Trophoblast cell (in vitro differentiated cells and primary cell): ENCODE measurements around the gene CSRP1.

ENCODE experiments used
- DNase-seq, 2 donors: peaks; one replicate each; pipeline ENCODE4 v3.0.0-alpha.2; 2016
- H2AFZ ChIP-seq: 2 replicates; pipeline ENCODE4 v1.6.1; 2013; ENCODE audit warnings: low read length, moderate library complexity, mild to moderate bottlenecking; ENCODE audit not compliant: insufficient read depth, poor library complexity
- H2AK5ac ChIP-seq: 2 replicates; pipeline ENCODE4 v1.6.1; 2013; ENCODE audit warnings: mild to moderate bottlenecking, low read length
- H2BK120ac ChIP-seq: 2 replicates; pipeline ENCODE4 v1.6.1; 2013; ENCODE audit warnings: low read length, mild to moderate bottlenecking, moderate library complexity; ENCODE audit not compliant: insufficient read depth, poor library complexity
- H2BK12ac ChIP-seq: 2 replicates; pipeline ENCODE4 v1.6.1; 2013; ENCODE audit warnings: mild to moderate bottlenecking, low read length, moderate library complexity
- H2BK5ac ChIP-seq: 2 replicates; pipeline ENCODE4 v1.6.1; 2013; ENCODE audit warnings: low read length, low read depth, moderate library complexity, mild to moderate bottlenecking; ENCODE audit not compliant: poor library complexity
- H3K14ac ChIP-seq: 2 replicates; pipeline ENCODE4 v1.6.1; 2013; ENCODE audit warnings: mild to moderate bottlenecking, low read length
- H3K18ac ChIP-seq: 2 replicates; pipeline ENCODE4 v1.6.1; 2013; ENCODE audit warnings: mild to moderate bottlenecking, low read length
- H3K23ac ChIP-seq: 2 replicates; pipeline ENCODE4 v1.6.1; 2013; ENCODE audit warnings: low read length
- H3K27ac ChIP-seq: 2 replicates; pipeline ENCODE4 v1.5.1; 2013; ENCODE audit warnings: low read depth, mild to moderate bottlenecking, inconsistent platforms, low read length, moderate library complexity
- H3K27me3 ChIP-seq: 2 replicates; pipeline ENCODE4 v1.6.1; 2013; ENCODE audit warnings: inconsistent platforms, mild to moderate bottlenecking, low read length, moderate library complexity; ENCODE audit not compliant: insufficient read depth
- H3K36me3 ChIP-seq, 2 experiments: 1 replicate in 1 of 2; 2 replicates in 1 of 2; pipeline ENCODE4 v1.6.1; 2013; ENCODE audit warnings: low read length in 2 of 2, mild to moderate bottlenecking in 2 of 2, moderate library complexity in 1 of 2; ENCODE audit not compliant: insufficient read depth in 2 of 2, control insufficient read depth in 1 of 2
- H3K4ac ChIP-seq: 2 replicates; pipeline ENCODE4 v1.6.1; 2013; ENCODE audit warnings: low read depth, mild to moderate bottlenecking, low read length, moderate library complexity
- H3K4me1 ChIP-seq, 2 experiments: 1 replicate in 1 of 2; 2 replicates in 1 of 2; pipeline ENCODE4 v1.6.1; 2013; ENCODE audit warnings: low read length in 2 of 2, mild to moderate bottlenecking in 2 of 2, moderate library complexity in 1 of 2; ENCODE audit not compliant: insufficient read depth in 2 of 2, control insufficient read depth in 1 of 2
- H3K4me2 ChIP-seq: 2 replicates; pipeline ENCODE4 v1.6.1; 2013; ENCODE audit warnings: inconsistent platforms, mild to moderate bottlenecking, low read length, moderate library complexity
- H3K4me3 ChIP-seq: 2 replicates; pipeline ENCODE4 v1.5.1; 2013; ENCODE audit warnings: mild to moderate bottlenecking, low read depth, low read length, inconsistent platforms
- H3K79me1 ChIP-seq: one replicate; pipeline ENCODE4 v1.6.1; 2013; ENCODE audit warnings: low read length
- H3K79me2 ChIP-seq: 2 replicates; pipeline ENCODE4 v1.6.1; 2013; ENCODE audit warnings: low read length, mild to moderate bottlenecking; ENCODE audit not compliant: control insufficient read depth, insufficient read depth, poor library complexity
- H3K9ac ChIP-seq: 2 replicates; pipeline ENCODE4 v1.6.1; 2013; ENCODE audit warnings: mild to moderate bottlenecking, low read length
- H3K9me3 ChIP-seq: 2 replicates; pipeline ENCODE4 v1.6.1; 2013; ENCODE audit warnings: low read depth, mild to moderate bottlenecking, control low read depth, inconsistent platforms, low read length; ENCODE audit not compliant: insufficient read depth
- H4K12ac ChIP-seq: 2 replicates; pipeline ENCODE4 v1.6.1; 2013; ENCODE audit warnings: low read depth, mild to moderate bottlenecking, low read length, moderate library complexity
- H4K8ac ChIP-seq: 2 replicates; pipeline ENCODE4 v1.6.1; 2013; ENCODE audit warnings: low read depth, mild to moderate bottlenecking, low read length, moderate library complexity
- H4K91ac ChIP-seq: one replicate; pipeline ENCODE4 v1.6.1; 2013; ENCODE audit warnings: low read depth, mild to moderate bottlenecking, low read length, moderate library complexity
- WGBS: extraction: QIAGEN DNeasy Blood & Tissue Kit; methylation state at CpG from one replicate; pipeline ENCODE4 v1.1.7; 2013; ENCODE audit warnings: missing lambda C conversion rate; ENCODE audit not compliant: insufficient read length, insufficient coverage; ENCODE audit errors: extremely low coverage; 5-methylcytosine and 5-hydroxymethylcytosine counted together

The CSRP1 gene

GRCh38 chr1:201444792-201445191, 62.1 kb downstream of the CSRP1 start:
- H3K18ac ChIP-seq, result no peak overlapping the region
- H3K36me3 ChIP-seq, result no peaks in the 10 kb centered on the region
- WGBS, result no CpG with 5 or more reads among the region's 4 CpGs
- H3K4me1 ChIP-seq, result peaks cover 5 to 14% of the 10 kb centered on the region in 2 experiments
- H4K91ac ChIP-seq, result no peak overlapping the region
- H3K4me2 ChIP-seq, result no peak overlapping the region
- no peak overlapping the region for H4K8ac ChIP-seq
- H3K14ac ChIP-seq, result no peak overlapping the region
- peaks cover 2% of the 10 kb centered on the region for H3K79me1 ChIP-seq
- H3K9ac ChIP-seq, result no peak overlapping the region
- no peak overlapping the region for H3K23ac ChIP-seq
- H3K9me3 ChIP-seq, result no peaks in the 10 kb centered on the region
- no peak overlapping the region for H2AK5ac ChIP-seq
- peak in 1 of 2 donors; percentile 51 for DNase-seq
- H2BK5ac ChIP-seq, result no peak overlapping the region
- H2BK12ac ChIP-seq, result no peak overlapping the region
- H2BK120ac ChIP-seq, result no peak overlapping the region
- H3K4me3 ChIP-seq, result no peak overlapping the region
- no peak overlapping the region for H4K12ac ChIP-seq
- H3K79me2 ChIP-seq, result no peaks in the 10 kb centered on the region
- H3K27me3 ChIP-seq, result no peaks in the 10 kb centered on the region
- no peak overlapping the region for H3K27ac ChIP-seq
- no peak overlapping the region for H3K4ac ChIP-seq
- H2AFZ ChIP-seq, result no peak overlapping the region

- no peak overlapping the region for H2BK120ac ChIP-seq
- no peak overlapping the region for H3K14ac ChIP-seq
- no CpG with 5 or more reads among the region's 7 CpGs for WGBS
- no peak overlapping the region for H4K8ac ChIP-seq
- no peak overlapping the region for H3K4ac ChIP-seq
- no peak overlapping the region for H3K18ac ChIP-seq
- H3K9ac ChIP-seq, result no peak overlapping the region
- no peak overlapping the region for H2AFZ ChIP-seq
- H3K36me3 ChIP-seq, result no peaks in the 10 kb centered on the region
- H3K4me3 ChIP-seq, result no peak overlapping the region
- no peaks in the 10 kb centered on the region for H3K27me3 ChIP-seq
- no peak overlapping the region for H3K23ac ChIP-seq
- H2BK5ac ChIP-seq, result no peak overlapping the region
- no peak overlapping the region for H2AK5ac ChIP-seq
- no peaks in the 10 kb centered on the region for H3K79me2 ChIP-seq
- H3K9me3 ChIP-seq, result no peaks in the 10 kb centered on the region
- no peak overlapping the region for H3K27ac ChIP-seq
- H4K91ac ChIP-seq, result no peak overlapping the region
- no peak overlapping the region for H3K4me2 ChIP-seq
- no peak overlapping the region for H2BK12ac ChIP-seq
- no peak for DNase-seq
- no peak overlapping the region for H4K12ac ChIP-seq
- H3K4me1 ChIP-seq, result peaks cover 5 to 12% of the 10 kb centered on the region in 2 experiments
- H3K79me1 ChIP-seq, result no peaks in the 10 kb centered on the region
Measured at GRCh38 chr1:201443747-201444146, 63.2 kb downstream of the CSRP1 start.

GRCh38 chr1:201436969-201437368, 70.0 kb downstream of the CSRP1 start:
- WGBS, result no CpG with 5 or more reads among the region's 3 CpGs
- Histone ChIP-seq H3K4ac (no peak overlapping the region), H3K23ac (no peak overlapping the region), H2AFZ (no peak overlapping the region), H2BK5ac (no peak overlapping the region), H3K18ac (no peak overlapping the region), H3K36me3 (no peaks in the 10 kb centered on the region), H2BK12ac (no peak overlapping the region), H3K4me2 (no peak overlapping the region), H4K8ac (no peak overlapping the region), H3K9me3 (no peaks in the 10 kb centered on the region), H3K27ac (no peak overlapping the region), H2AK5ac (no peak overlapping the region), H3K27me3 (no peaks in the 10 kb centered on the region), H4K12ac (no peak overlapping the region), H3K79me1 (no peaks in the 10 kb centered on the region), H3K4me3 (no peak overlapping the region), H3K14ac (no peak overlapping the region), H3K4me1 (no peaks in the 10 kb centered on the region), H4K91ac (no peak overlapping the region), H3K9ac (no peak overlapping the region), H3K79me2 (no peaks in the 10 kb centered on the region), H2BK120ac (no peak overlapping the region)
- no peak for DNase-seq

GRCh38 chr1:201436393-201436792, 70.5 kb downstream of the CSRP1 start:
- no peak overlapping the region for H3K4me3 ChIP-seq
- peak; percentile 29 to 60 for DNase-seq
- H3K18ac ChIP-seq, result no peak overlapping the region
- H3K14ac ChIP-seq, result no peak overlapping the region
- H3K4me2 ChIP-seq, result no peak overlapping the region
- WGBS, result no CpG with 5 or more reads among the region's 6 CpGs
- H2BK12ac ChIP-seq, result no peak overlapping the region
- no peak overlapping the region for H3K9ac ChIP-seq
- no peak overlapping the region for H2AFZ ChIP-seq
- H3K79me1 ChIP-seq, result no peaks in the 10 kb centered on the region
- H3K23ac ChIP-seq, result no peak overlapping the region
- H3K27ac ChIP-seq, result no peak overlapping the region
- H3K27me3 ChIP-seq, result no peaks in the 10 kb centered on the region
- H3K36me3 ChIP-seq, result no peaks in the 10 kb centered on the region
- H3K4ac ChIP-seq, result no peak overlapping the region
- H4K12ac ChIP-seq, result no peak overlapping the region
- no peaks in the 10 kb centered on the region for H3K79me2 ChIP-seq
- no peak overlapping the region for H2BK120ac ChIP-seq
- no peak overlapping the region for H2BK5ac ChIP-seq
- no peaks in the 10 kb centered on the region for H3K9me3 ChIP-seq
- H4K8ac ChIP-seq, result no peak overlapping the region
- H4K91ac ChIP-seq, result no peak overlapping the region
- H2AK5ac ChIP-seq, result no peak overlapping the region
- no peaks in the 10 kb centered on the region for H3K4me1 ChIP-seq
